HEK293T (cell line): Measurements from ENCODE around the gene RAD23A.

Source experiments
- ARNT ChIP-seq: fragments of 450-650 bp; IDR thresholded peaks from 2 replicates; pipeline ENCODE4 v1.6.1; 2017; ENCODE audit warnings: mild to moderate bottlenecking
- BHLHE40 ChIP-seq: fragments of 450-650 bp; IDR thresholded peaks from 2 replicates; pipeline ENCODE4 v1.6.1; 2016; ENCODE audit warnings: mild to moderate bottlenecking, moderate library complexity, borderline replicate concordance
- CTBP1 ChIP-seq: fragments of 450-650 bp; IDR thresholded peaks from 2 replicates; pipeline ENCODE4 v1.6.1; 2016; ENCODE audit warnings: borderline replicate concordance
- ELF4 ChIP-seq: fragments of 450-650 bp; IDR thresholded peaks from 2 replicates; pipeline ENCODE4 v1.6.1; 2017; ENCODE audit warnings: antibody characterized with exemption
- FOXA1 ChIP-seq: fragments of 450-650 bp; IDR thresholded peaks from 2 replicates; pipeline ENCODE4 v1.6.1; 2016; ENCODE audit warnings: mild to moderate bottlenecking
- FOXK2 ChIP-seq: fragments of 450-650 bp; IDR thresholded peaks from 2 replicates; pipeline ENCODE4 v1.6.1; 2016; ENCODE audit warnings: mild to moderate bottlenecking
- FOXM1 ChIP-seq: fragments of 450-650 bp; IDR thresholded peaks from 2 replicates; pipeline ENCODE4 v1.6.1; 2017; ENCODE audit warnings: mild to moderate bottlenecking, borderline replicate concordance
- HDGF ChIP-seq: fragments of 450-650 bp; IDR thresholded peaks from 2 replicates; pipeline ENCODE4 v1.6.1; 2017; ENCODE audit warnings: antibody characterized with exemption, borderline replicate concordance
- L3MBTL2 ChIP-seq: fragments of 450-650 bp; conservative IDR thresholded peaks from 2 replicates; pipeline ENCODE4 v1.6.1; 2016; ENCODE audit warnings: mild to moderate bottlenecking
- LEF1 ChIP-seq: fragments of 450-650 bp; IDR thresholded peaks from 2 replicates; pipeline ENCODE4 v1.6.1; 2017; ENCODE audit warnings: mild to moderate bottlenecking, borderline replicate concordance
- PKNOX1 ChIP-seq: fragments of 450-650 bp; IDR thresholded peaks from 2 replicates; pipeline ENCODE4 v1.6.1; 2016
- SP1 ChIP-seq: fragments of 450-650 bp; IDR thresholded peaks from 2 replicates; pipeline ENCODE4 v1.6.1; 2017
- TARDBP ChIP-seq: fragments of 450-650 bp; IDR thresholded peaks from 2 replicates; pipeline ENCODE4 v1.6.1; 2016
- ZNF384 ChIP-seq: fragments of 450-650 bp; IDR thresholded peaks from 2 replicates; pipeline ENCODE4 v1.6.1; 2016

DNA sequence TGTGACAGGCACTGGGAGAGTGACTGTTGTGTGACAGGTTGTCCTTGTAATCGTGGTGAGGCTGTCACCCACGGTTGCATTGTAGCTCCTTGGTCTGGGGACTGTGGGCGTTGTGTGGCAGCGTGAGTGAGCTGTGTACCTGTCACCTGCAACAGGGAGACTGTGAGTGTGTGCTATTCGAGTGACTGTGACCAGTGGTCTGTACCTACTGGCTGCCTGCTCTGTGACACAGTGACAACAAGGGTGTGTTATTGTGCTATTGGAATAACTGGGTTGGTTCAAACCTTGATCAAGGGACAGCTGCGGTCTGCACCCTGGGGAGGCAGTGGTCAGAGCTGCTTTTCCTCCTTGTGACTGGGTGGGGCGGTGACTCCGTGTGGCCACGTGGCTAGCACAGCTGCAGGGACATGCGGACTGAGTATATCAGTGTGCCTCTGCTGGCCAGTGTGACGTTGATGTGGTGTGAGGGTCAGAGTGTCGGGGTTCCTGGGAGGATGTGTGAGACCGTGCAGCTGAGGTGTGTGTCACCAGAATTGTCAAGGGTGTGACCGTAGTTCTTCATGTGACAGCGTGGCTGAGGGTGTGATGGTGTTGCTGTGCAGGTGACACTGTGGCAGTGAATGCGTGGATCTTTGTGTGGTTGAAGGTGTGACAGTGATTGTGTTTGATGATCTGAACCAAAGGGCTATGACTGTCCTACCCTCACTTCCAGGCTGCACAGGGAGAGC is 39.6 kb downstream of the RAD23A start:
- TF ChIP-seq FOXK2 (no peak), CTBP1 (no peak), LEF1 (no peak), ELF4 (no peak), FOXA1 (no peak), SP1 (no peak), PKNOX1 (no peak), HDGF (no peak), BHLHE40 (no peak), FOXM1 (no peak), L3MBTL2 (no peak), ARNT (no peak), TARDBP (no peak), ZNF384 (no peak)
